Activated CD4-positive, alpha-beta T cell treated with anti-CD3 and anti-CD28 coated beads for 48 hours (primary cell): ENCODE results near the gene FDXR.

Source experiments
- DNase-seq: peaks from one replicate; pipeline ENCODE4 v3.0.0-alpha.2; 2020

Gene FDXR

GRCh38 chr17:74856112-74856511 lies 16.7 kb downstream of the FDXR start:
- no peak for DNase-seq

- no peak for DNase-seq
Measured at GRCh38 chr17:74855323-74855722, 17.5 kb downstream of the FDXR start.

GRCh38 chr17:74854792-74855191 lies 18.0 kb downstream of the FDXR start:
- no peak for DNase-seq

GRCh38 chr17:74853669-74854068 lies 19.1 kb downstream of the FDXR start:
- DNase-seq = no peak

GRCh38 chr17:74853048-74853397 lies 19.8 kb downstream of the FDXR start:
- DNase-seq = no peak

- DNase-seq = peak; percentile 76
Measured at GRCh38 chr17:74852237-74853047, 20.4 kb downstream of the FDXR start.

- no peak for DNase-seq
Measured at GRCh38 chr17:74851612-74852236, 21.1 kb downstream of the FDXR start.

- no peak for DNase-seq
Measured at GRCh38 chr17:74850914-74851313, 21.9 kb downstream of the FDXR start.

- DNase-seq = no peak
Measured at GRCh38 chr17:74850310-74850709, 22.5 kb downstream of the FDXR start.

GRCh38 chr17:74848656-74849399 lies 24.0 kb downstream of the FDXR start:
- no peak for DNase-seq

- DNase-seq = no peak
Measured at GRCh38 chr17:74846621-74847020, 26.2 kb downstream of the FDXR start.

GRCh38 chr17:74843352-74843627 lies 29.5 kb downstream of the FDXR start:
- DNase-seq = no peak

GRCh38 chr17:74842599-74843351 lies 30.0 kb downstream of the FDXR start:
- no peak for DNase-seq

- DNase-seq = no peak
Measured at GRCh38 chr17:74842146-74842598, 30.6 kb downstream of the FDXR start.

GRCh38 chr17:74840989-74841666 lies 31.7 kb downstream of the FDXR start:
- no peak for DNase-seq

GRCh38 chr17:74839990-74840852 lies 32.6 kb downstream of the FDXR start:
- DNase-seq = no peak

GRCh38 chr17:74838274-74838673 lies 34.5 kb downstream of the FDXR start:
- DNase-seq = no peak

- no peak for DNase-seq
Measured at GRCh38 chr17:74836691-74837467, 35.9 kb downstream of the FDXR start.

GRCh38 chr17:74836191-74836590 lies 36.6 kb downstream of the FDXR start:
- DNase-seq = no peak

GRCh38 chr17:74833501-74834377 lies 39.1 kb downstream of the FDXR start:
- no peak for DNase-seq
